ENCODE results near the gene DYNC1I1. TPM values are rescaled to one million over a fixed set of nuclear protein-coding genes. Genes with fewer than 3 reads are reported as not detected.

The DYNC1I1 gene
- total and polyA plus RNA-seq, 2 of the 13 experiments (the other 11 are each of a cell fraction or from before 2014, with no cell fraction given), result not detected

DNA sequence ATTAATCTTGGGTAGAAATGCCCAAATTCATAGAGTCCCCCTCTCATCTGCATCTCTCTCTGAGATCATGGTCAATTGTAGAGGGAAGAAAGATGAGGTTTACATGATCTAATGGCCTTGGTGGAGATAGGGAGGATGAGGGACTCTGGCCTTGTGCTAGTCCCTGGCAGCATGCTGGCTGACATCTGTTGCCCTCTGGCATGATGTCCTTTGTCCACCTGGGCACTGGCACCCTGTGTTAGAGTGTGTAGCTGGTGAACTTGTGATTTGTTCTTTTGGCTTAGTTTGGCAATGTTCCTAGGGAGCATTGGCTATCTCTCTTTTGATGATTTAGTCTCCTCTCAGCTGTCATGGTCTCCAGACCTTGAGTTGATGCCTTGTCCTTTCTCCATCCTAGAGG is 103.2 kb downstream of the DYNC1I1 start:
- CTCF ChIA-PET (ENCODE audit: low intra/inter-chr PET ratio, low total read pairs), result no interaction called here
- intact Hi-C loops (cut with micrococcal nuclease; ENCODE audit: unreplicated experiment), result no loop called here
- H3K4me1 ChIP-seq (ENCODE audit: insufficient read depth, low read length), result no peaks in the 10 kb centered on the region
- TF ChIP-seq TRIM24 (CRISPR knock-in tag; IDR thresholded peaks at IDR 0.05), result no peak
- no peak for TF ChIP-seq SP140L (CRISPR knock-in tag; IDR thresholded peaks at IDR 0.05; ENCODE audit: borderline replicate concordance)
- TF ChIP-seq, protein P1, sequence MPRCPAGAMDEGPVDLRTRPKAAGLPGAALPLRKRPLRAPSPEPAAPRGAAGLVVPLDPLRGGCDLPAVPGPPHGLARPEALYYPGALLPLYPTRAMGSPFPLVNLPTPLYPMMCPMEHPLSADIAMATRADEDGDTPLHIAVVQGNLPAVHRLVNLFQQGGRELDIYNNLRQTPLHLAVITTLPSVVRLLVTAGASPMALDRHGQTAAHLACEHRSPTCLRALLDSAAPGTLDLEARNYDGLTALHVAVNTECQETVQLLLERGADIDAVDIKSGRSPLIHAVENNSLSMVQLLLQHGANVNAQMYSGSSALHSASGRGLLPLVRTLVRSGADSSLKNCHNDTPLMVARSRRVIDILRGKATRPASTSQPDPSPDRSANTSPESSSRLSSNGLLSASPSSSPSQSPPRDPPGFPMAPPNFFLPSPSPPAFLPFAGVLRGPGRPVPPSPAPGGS (CRISPR knock-in tag; IDR thresholded peaks at IDR 0.05), result no peak
- TF ChIP-seq, protein P2, sequence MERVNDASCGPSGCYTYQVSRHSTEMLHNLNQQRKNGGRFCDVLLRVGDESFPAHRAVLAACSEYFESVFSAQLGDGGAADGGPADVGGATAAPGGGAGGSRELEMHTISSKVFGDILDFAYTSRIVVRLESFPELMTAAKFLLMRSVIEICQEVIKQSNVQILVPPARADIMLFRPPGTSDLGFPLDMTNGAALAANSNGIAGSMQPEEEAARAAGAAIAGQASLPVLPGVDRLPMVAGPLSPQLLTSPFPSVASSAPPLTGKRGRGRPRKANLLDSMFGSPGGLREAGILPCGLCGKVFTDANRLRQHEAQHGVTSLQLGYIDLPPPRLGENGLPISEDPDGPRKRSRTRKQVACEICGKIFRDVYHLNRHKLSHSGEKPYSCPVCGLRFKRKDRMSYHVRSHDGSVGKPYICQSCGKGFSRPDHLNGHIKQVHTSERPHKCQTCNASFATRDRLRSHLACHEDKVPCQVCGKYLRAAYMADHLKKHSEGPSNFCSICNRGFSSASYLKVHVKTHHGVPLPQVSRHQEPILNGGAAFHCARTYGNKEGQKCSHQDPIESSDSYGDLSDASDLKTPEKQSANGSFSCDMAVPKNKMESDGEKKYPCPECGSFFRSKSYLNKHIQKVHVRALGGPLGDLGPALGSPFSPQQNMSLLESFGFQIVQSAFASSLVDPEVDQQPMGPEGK (CRISPR knock-in tag; IDR thresholded peaks at IDR 0.05), result no peak
- TF ChIP-seq ZNF34 (CRISPR knock-in tag; IDR thresholded peaks at IDR 0.05; ENCODE audit: borderline replicate concordance), result no peak
- TF ChIP-seq, protein P3, sequence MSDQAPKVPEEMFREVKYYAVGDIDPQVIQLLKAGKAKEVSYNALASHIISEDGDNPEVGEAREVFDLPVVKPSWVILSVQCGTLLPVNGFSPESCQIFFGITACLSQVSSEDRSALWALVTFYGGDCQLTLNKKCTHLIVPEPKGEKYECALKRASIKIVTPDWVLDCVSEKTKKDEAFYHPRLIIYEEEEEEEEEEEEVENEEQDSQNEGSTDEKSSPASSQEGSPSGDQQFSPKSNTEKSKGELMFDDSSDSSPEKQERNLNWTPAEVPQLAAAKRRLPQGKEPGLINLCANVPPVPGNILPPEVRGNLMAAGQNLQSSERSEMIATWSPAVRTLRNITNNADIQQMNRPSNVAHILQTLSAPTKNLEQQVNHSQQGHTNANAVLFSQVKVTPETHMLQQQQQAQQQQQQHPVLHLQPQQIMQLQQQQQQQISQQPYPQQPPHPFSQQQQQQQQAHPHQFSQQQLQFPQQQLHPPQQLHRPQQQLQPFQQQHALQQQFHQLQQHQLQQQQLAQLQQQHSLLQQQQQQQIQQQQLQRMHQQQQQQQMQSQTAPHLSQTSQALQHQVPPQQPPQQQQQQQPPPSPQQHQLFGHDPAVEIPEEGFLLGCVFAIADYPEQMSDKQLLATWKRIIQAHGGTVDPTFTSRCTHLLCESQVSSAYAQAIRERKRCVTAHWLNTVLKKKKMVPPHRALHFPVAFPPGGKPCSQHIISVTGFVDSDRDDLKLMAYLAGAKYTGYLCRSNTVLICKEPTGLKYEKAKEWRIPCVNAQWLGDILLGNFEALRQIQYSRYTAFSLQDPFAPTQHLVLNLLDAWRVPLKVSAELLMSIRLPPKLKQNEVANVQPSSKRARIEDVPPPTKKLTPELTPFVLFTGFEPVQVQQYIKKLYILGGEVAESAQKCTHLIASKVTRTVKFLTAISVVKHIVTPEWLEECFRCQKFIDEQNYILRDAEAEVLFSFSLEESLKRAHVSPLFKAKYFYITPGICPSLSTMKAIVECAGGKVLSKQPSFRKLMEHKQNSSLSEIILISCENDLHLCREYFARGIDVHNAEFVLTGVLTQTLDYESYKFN (CRISPR knock-in tag; conservative IDR thresholded peaks at IDR 0.05), result no peak
- TF ChIP-seq, protein P4, sequence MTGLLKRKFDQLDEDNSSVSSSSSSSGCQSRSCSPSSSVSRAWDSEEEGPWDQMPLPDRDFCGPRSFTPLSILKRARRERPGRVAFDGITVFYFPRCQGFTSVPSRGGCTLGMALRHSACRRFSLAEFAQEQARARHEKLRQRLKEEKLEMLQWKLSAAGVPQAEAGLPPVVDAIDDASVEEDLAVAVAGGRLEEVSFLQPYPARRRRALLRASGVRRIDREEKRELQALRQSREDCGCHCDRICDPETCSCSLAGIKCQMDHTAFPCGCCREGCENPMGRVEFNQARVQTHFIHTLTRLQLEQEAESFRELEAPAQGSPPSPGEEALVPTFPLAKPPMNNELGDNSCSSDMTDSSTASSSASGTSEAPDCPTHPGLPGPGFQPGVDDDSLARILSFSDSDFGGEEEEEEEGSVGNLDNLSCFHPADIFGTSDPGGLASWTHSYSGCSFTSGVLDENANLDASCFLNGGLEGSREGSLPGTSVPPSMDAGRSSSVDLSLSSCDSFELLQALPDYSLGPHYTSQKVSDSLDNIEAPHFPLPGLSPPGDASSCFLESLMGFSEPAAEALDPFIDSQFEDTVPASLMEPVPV (CRISPR knock-in tag; IDR thresholded peaks at IDR 0.05), result no peak
- no peak for TF ChIP-seq ZNF790 (CRISPR knock-in tag; IDR thresholded peaks at IDR 0.05; ENCODE audit: borderline replicate concordance)
- no peak for TF ChIP-seq KLF6 (CRISPR knock-in tag; IDR thresholded peaks at IDR 0.05)
- TF ChIP-seq ZNF660 (CRISPR knock-in tag; IDR thresholded peaks at IDR 0.05; ENCODE audit: borderline replicate concordance, low read depth), result no peak
- TF ChIP-seq PRMT3 (CRISPR knock-in tag; IDR thresholded peaks at IDR 0.05; ENCODE audit: borderline replicate concordance, low read depth), result no peak
- TF ChIP-seq ZNF547 (CRISPR knock-in tag; IDR thresholded peaks at IDR 0.05), result no peak
- no peak for TF ChIP-seq TOPORS (CRISPR knock-in tag; IDR thresholded peaks at IDR 0.05)
- no peak for TF ChIP-seq ZNF256 (CRISPR knock-in tag; conservative IDR thresholded peaks at IDR 0.05)
- TF ChIP-seq, protein P5, sequence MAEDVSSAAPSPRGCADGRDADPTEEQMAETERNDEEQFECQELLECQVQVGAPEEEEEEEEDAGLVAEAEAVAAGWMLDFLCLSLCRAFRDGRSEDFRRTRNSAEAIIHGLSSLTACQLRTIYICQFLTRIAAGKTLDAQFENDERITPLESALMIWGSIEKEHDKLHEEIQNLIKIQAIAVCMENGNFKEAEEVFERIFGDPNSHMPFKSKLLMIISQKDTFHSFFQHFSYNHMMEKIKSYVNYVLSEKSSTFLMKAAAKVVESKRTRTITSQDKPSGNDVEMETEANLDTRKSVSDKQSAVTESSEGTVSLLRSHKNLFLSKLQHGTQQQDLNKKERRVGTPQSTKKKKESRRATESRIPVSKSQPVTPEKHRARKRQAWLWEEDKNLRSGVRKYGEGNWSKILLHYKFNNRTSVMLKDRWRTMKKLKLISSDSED (CRISPR knock-in tag; IDR thresholded peaks at IDR 0.05), result no peak
- no peak for TF ChIP-seq ZNF746 (CRISPR knock-in tag; IDR thresholded peaks at IDR 0.05)

More for the DNA sequence above, 103.2 kb downstream of the DYNC1I1 start:
- DNase-seq (ENCODE audit: low spot score), result no peak
- Histone ChIP-seq H3K4me3 (replicated peaks in 1 of 3; ENCODE audit: insufficient read depth in 1 of 3, low read depth in 2 of 3, low read length in 3 of 3) (no peak overlapping the region), H3K9me3 (ENCODE audit: low read length) (no peaks in the 10 kb centered on the region), H3K27me3 (ENCODE audit: control insufficient read depth in 1 of 2, insufficient read depth in 2 of 2, low read length in 2 of 2) (no peaks in the 10 kb centered on the region; a peak in 1 of 5 replicates), H3K79me2 (ENCODE audit: insufficient read depth, low read length) (no peaks in the 10 kb centered on the region), H3K36me3 (replicated peaks in 1 of 2; ENCODE audit: control insufficient read depth in 1 of 2, insufficient read depth in 2 of 2, low read length in 2 of 2) (no peaks in the 10 kb centered on the region), H4K20me1 (ENCODE audit: insufficient read depth, low read length) (no peaks in the 10 kb centered on the region), H3K4me2 (ENCODE audit: low read depth, low read length) (no peak overlapping the region), H2AFZ (ENCODE audit: low read length) (no peak overlapping the region), H3K9ac (ENCODE audit: insufficient read depth, low read depth, low read length) (no peak overlapping the region), H3K27ac (ENCODE audit: extremely low read length, insufficient read depth, low read length) (no peak overlapping the region)
- ATAC-seq, result no peak
- no TSS peak for BruUV-seq (replicated peaks)
- FAIRE-seq, result no peak
- in situ Hi-C loops (cut with HindIII; ENCODE audit: extremely low pct_ligation_motif_present, low pct_unique_long_range_greater_than_20kb), result no loop called here
- POLR2A ChIA-PET, result no interaction called here

All from HepG2 (cell line).